ENCODE results near the gene IL17C.

DNA sequence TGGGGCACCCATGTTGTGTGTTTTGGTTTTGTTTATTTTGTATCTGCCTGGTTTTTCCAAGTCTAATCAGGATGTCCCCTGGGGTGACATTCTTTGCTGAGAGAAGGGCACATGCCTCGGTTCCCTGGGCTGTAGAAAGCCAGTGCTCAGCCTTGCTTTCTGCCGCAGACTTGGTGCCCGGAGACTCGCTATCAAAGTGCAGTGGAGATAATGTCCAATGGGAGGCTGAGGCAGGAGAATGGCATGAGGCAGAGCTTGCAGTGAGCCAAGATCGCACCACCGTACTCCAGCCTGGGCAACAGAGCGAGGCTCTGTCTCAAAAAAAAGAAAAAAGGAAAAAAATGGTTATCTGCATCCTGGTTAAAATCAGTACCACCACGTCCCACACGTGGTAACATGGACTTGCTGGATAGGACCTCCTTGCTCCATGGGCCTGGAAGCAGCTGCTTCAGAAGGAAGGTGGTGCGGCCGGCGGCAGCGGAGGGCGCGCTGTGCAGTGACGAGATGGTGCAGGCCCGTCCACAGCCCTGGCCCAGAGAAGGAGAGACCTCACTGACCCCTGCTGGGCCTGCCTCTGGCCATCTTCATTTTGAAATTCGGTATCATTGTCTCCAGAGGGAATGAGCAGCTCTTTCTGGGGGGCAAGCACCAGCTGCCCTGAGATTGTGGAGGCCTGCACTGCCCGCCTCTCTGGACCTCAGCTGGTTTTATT, 19.3 kb upstream of the IL17C start:
- TF ChIP-seq, protein P1, sequence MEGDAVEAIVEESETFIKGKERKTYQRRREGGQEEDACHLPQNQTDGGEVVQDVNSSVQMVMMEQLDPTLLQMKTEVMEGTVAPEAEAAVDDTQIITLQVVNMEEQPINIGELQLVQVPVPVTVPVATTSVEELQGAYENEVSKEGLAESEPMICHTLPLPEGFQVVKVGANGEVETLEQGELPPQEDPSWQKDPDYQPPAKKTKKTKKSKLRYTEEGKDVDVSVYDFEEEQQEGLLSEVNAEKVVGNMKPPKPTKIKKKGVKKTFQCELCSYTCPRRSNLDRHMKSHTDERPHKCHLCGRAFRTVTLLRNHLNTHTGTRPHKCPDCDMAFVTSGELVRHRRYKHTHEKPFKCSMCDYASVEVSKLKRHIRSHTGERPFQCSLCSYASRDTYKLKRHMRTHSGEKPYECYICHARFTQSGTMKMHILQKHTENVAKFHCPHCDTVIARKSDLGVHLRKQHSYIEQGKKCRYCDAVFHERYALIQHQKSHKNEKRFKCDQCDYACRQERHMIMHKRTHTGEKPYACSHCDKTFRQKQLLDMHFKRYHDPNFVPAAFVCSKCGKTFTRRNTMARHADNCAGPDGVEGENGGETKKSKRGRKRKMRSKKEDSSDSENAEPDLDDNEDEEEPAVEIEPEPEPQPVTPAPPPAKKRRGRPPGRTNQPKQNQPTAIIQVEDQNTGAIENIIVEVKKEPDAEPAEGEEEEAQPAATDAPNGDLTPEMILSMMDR (IDR thresholded peaks at IDR 0.05): no peak
- no peak for TF ChIP-seq POLR2A (IDR thresholded peaks at IDR 0.05)

Data from prostate gland (tissue), 2 donors.